ENCODE measurements around the gene MSLN. TPM values are rescaled to one million over a fixed set of nuclear protein-coding genes. Genes with fewer than 3 reads are reported as not detected.

The MSLN gene
- total RNA-seq, 1 experiment from 2014 or later, result 0.73 TPM

GRCh38 chr16:763369-764183, 3.0 kb downstream of the MSLN start:
- ChIA-PET POLR2A (ENCODE audit: unreplicated experiment) (no interaction called here), CTCF (no interaction called here)
- Histone ChIP-seq H3K79me2 (ENCODE audit: low read length) (no peaks in the 10 kb centered on the region), H3K9me2 (replicated peaks; ENCODE audit: low read length) (no peaks in the 10 kb centered on the region), H3K27ac (ENCODE audit: low read length) (no peak overlapping the region), H3K4me1 (ENCODE audit: insufficient read depth, low read length) (peaks cover 13% of the 10 kb centered on the region), H3K36me3 (ENCODE audit: low read depth, low read length) (no peaks in the 10 kb centered on the region), H3K4me3 (ENCODE audit: low read length) (no peak overlapping the region), H3K9ac (ENCODE audit: low read length) (no peak overlapping the region), H2AFZ (ENCODE audit: low read length) (no peak overlapping the region), H3K27me3 (ENCODE audit: low read length) (no peaks in the 10 kb centered on the region), H3F3A (ENCODE audit: low read length, unreplicated experiment) (no peaks in the 10 kb centered on the region), H4K20me1 (ENCODE audit: low read length) (no peaks in the 10 kb centered on the region), H3K4me2 (ENCODE audit: low read length) (no peak overlapping the region), H3K9me3 (ENCODE audit: low read length) (no peaks in the 10 kb centered on the region)
- peak; percentile 14; the same call in 1 of the 2 replicates for ATAC-seq
- DNase-seq, result no peak
- TF ChIP-seq EZH2phosphoT487 (IDR thresholded peaks at IDR 0.05; ENCODE audit: borderline replicate concordance, low read length) (no peak), EZH2 (IDR thresholded peaks at IDR 0.05; ENCODE audit: low read length, unreplicated experiment) (no peak), CTCF (conservative IDR thresholded peaks at IDR 0.05; ENCODE audit: low read depth, low read length) (no peak)
- BruUV-seq (replicated peaks), result no TSS peak
- intact Hi-C loops (cut with micrococcal nuclease), result no loop called here

- Histone ChIP-seq H3K9ac (ENCODE audit: low read length) (no peak overlapping the region), H3K9me3 (ENCODE audit: low read length) (no peaks in the 10 kb centered on the region), H3K4me3 (ENCODE audit: low read length) (no peak overlapping the region), H4K20me1 (ENCODE audit: low read length) (no peaks in the 10 kb centered on the region), H3F3A (ENCODE audit: low read length, unreplicated experiment) (no peaks in the 10 kb centered on the region), H3K27ac (ENCODE audit: low read length) (no peak overlapping the region), H3K4me1 (ENCODE audit: insufficient read depth, low read length) (peaks cover 13% of the 10 kb centered on the region), H3K9me2 (replicated peaks; ENCODE audit: low read length) (no peaks in the 10 kb centered on the region), H3K36me3 (ENCODE audit: low read depth, low read length) (no peaks in the 10 kb centered on the region), H2AFZ (ENCODE audit: low read length) (no peak overlapping the region), H3K4me2 (ENCODE audit: low read length) (no peak overlapping the region), H3K79me2 (ENCODE audit: low read length) (no peaks in the 10 kb centered on the region), H3K27me3 (ENCODE audit: low read length) (no peaks in the 10 kb centered on the region)
- no peak for ATAC-seq
- POLR2A ChIA-PET (ENCODE audit: unreplicated experiment), result no interaction called here
- no TSS peak for BruUV-seq (replicated peaks)
- CTCF ChIA-PET, result no interaction called here
- intact Hi-C loops (cut with micrococcal nuclease), result no loop called here
- no peak for DNase-seq
- no peak for TF ChIP-seq EZH2 (IDR thresholded peaks at IDR 0.05; ENCODE audit: low read length, unreplicated experiment)
Observed at GRCh38 chr16:764184-764750, 3.7 kb downstream of the MSLN start.

GRCh38 chr16:764848-765487, 4.4 kb downstream of the MSLN start:
- Histone ChIP-seq H3F3A (ENCODE audit: low read length, unreplicated experiment) (no peaks in the 10 kb centered on the region), H4K20me1 (ENCODE audit: low read length) (no peaks in the 10 kb centered on the region), H2AFZ (ENCODE audit: low read length) (no peak overlapping the region), H3K36me3 (ENCODE audit: low read depth, low read length) (no peaks in the 10 kb centered on the region), H3K79me2 (ENCODE audit: low read length) (no peaks in the 10 kb centered on the region), H3K27me3 (ENCODE audit: low read length) (no peaks in the 10 kb centered on the region), H3K9me2 (replicated peaks; ENCODE audit: low read length) (no peaks in the 10 kb centered on the region), H3K4me3 (ENCODE audit: low read length) (no peak overlapping the region), H3K9me3 (ENCODE audit: low read length) (no peaks in the 10 kb centered on the region), H3K4me2 (ENCODE audit: low read length) (no peak overlapping the region), H3K9ac (ENCODE audit: low read length) (no peak overlapping the region), H3K27ac (ENCODE audit: low read length) (no peak overlapping the region), H3K4me1 (ENCODE audit: insufficient read depth, low read length) (peaks cover 12% of the 10 kb centered on the region)
- BruUV-seq (replicated peaks), result no TSS peak
- ChIA-PET CTCF (no interaction called here), POLR2A (ENCODE audit: unreplicated experiment) (no interaction called here)
- DNase-seq (no peak), ATAC-seq (no peak)
- TF ChIP-seq EZH2phosphoT487 (IDR thresholded peaks at IDR 0.05; ENCODE audit: borderline replicate concordance, low read length), result no peak
- no peak for TF ChIP-seq EZH2 (IDR thresholded peaks at IDR 0.05; ENCODE audit: low read length, unreplicated experiment)
- TF ChIP-seq CTCF (conservative IDR thresholded peaks at IDR 0.05; ENCODE audit: low read depth, low read length), result no peak
- intact Hi-C loops (cut with micrococcal nuclease), result no loop called here

Data from PC-3 (cell line).